HG03457 (cell line): ENCODE results near the gene KCNJ18.
"Not testable (repeated sequence)": the region's sequence is repeated elsewhere in the genome, so short reads cannot be mapped to it uniquely, and the experiment has no call there.

Experiments
- ATAC-seq: cut with Tn5 transposase; IDR thresholded peaks from one replicate; pipeline ENCODE4 v1.9.1; 2021; ENCODE audit warnings: moderate number of reproducible peaks; ENCODE audit not compliant: unreplicated experiment

KCNJ18 gene

DNA sequence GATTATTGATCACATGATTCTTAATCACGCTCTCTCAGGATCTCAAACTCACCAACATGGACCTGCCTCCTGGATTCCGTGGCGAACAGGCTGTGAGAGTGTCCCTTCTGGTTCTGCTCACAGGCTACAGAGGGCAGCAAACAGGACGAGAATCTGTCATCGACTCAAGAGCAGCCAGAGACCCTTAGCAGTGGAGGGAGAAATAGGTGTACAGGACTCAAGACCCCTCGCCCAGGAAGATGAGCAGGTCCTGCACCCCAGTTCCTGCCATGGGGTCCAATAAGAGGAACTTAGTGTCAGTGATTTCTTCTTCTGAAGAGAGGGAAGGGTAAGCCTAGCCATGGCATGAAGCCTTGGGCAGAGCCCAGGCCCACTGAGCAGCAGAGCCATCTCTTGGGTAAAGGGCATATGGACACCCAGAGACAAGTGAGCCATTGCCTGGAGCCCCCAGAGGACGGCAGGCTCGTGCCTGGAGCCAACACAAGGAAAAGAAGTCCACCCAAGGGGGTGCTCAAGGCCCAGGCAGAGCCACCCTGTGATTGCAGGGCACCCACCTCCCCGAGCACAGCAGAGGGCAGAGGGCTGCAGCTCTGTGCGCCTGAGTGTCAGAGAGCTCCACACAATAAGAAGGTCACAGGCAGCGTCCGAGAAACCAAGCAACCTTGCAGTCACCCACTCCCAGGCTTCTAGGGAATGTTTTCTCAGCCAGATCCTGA is 27.3 kb downstream of the KCNJ18 start:
- ATAC-seq = not testable (repeated sequence)

DNA sequence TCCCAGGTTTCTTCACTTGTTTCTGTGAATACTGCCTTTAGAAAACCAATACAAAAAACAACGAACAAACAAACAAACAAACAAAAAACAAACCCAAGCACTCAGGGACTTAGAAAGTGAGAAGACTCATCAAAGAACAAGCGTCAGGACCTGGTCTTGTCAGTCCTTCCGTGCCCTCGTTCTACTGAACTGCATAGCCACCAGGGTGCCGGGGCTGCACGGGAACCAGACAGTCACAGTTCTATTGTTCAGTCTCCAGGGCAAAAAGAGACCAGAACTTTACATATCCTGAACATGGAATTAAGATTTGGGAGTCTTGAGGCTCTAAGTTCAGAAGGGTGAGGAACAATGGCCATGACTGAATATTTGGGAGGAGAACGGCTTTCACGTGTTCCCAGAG is 28.2 kb downstream of the KCNJ18 start:
- not testable (repeated sequence) for ATAC-seq

GRCh38 chr17:21722268-21722667 is 29.9 kb downstream of the KCNJ18 start:
- ATAC-seq = not testable (repeated sequence)

GRCh38 chr17:21724216-21725006 is 32.1 kb downstream of the KCNJ18 start:
- not testable (repeated sequence) for ATAC-seq

- ATAC-seq = not testable (repeated sequence)
Measured at GRCh38 chr17:21731076-21731475, 38.8 kb downstream of the KCNJ18 start.

- ATAC-seq = not testable (repeated sequence)
Measured at GRCh38 chr17:21733931-21734330, 41.6 kb downstream of the KCNJ18 start.

- ATAC-seq = not testable (repeated sequence)
Measured at GRCh38 chr17:21735814-21736213, 43.5 kb downstream of the KCNJ18 start.

GRCh38 chr17:21737015-21737580 is 44.8 kb downstream of the KCNJ18 start:
- ATAC-seq = not testable (repeated sequence)

GRCh38 chr17:21738241-21738640 is 45.9 kb downstream of the KCNJ18 start:
- ATAC-seq = not testable (repeated sequence)

GRCh38 chr17:21738877-21739474 is 46.7 kb downstream of the KCNJ18 start:
- not testable (repeated sequence) for ATAC-seq

DNA sequence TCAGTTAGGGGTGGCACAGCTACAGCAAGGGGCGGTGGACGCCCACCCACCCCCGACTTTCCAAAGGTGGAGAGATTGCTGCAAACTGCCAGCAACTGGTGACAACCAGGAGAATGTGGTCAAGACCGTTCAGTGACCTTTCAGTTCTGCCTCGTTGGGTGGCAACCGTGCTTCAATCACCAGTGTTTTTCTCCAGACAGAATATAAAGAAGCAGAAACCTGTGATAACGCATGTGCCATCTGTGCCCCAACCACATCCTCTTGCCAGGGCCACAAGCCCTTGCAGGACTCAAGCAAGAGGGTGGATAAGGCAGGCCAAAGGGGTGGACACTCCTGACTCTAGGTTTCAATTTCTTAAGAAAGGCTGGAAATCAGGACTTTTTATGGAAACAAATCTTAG is 47.2 kb downstream of the KCNJ18 start:
- not testable (repeated sequence) for ATAC-seq

- not testable (repeated sequence) for ATAC-seq
Measured at GRCh38 chr17:21740836-21741235, 48.5 kb downstream of the KCNJ18 start.

GRCh38 chr17:21741520-21741919 is 49.2 kb downstream of the KCNJ18 start:
- not testable (repeated sequence) for ATAC-seq

- ATAC-seq = no peak
Measured at GRCh38 chr17:21742326-21742725, 50.0 kb downstream of the KCNJ18 start.

- not testable (repeated sequence) for ATAC-seq
Measured at GRCh38 chr17:21744151-21744550, 51.8 kb downstream of the KCNJ18 start.

DNA sequence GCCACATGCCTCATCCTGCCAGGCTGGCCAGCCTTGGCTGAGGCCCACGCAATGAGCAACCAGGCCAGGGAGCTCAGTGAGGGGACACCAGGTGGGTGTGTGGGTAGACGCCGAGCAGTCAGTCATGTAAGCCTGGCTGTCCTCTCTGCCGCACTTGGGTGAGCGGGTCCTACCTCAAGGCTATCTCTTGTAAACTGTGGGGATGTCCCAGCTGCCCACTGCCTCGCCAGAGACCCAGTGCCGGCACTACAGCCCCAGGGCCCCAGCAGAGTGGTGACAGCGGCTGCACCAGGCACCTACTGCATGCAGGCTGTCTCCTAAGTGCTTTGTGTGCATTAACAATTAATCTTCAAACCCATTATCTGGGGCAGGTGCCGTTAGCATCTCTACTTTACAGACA is 52.3 kb downstream of the KCNJ18 start:
- not testable (repeated sequence) for ATAC-seq

GRCh38 chr17:21745385-21746054 is 53.2 kb downstream of the KCNJ18 start:
- not testable (repeated sequence) for ATAC-seq

DNA sequence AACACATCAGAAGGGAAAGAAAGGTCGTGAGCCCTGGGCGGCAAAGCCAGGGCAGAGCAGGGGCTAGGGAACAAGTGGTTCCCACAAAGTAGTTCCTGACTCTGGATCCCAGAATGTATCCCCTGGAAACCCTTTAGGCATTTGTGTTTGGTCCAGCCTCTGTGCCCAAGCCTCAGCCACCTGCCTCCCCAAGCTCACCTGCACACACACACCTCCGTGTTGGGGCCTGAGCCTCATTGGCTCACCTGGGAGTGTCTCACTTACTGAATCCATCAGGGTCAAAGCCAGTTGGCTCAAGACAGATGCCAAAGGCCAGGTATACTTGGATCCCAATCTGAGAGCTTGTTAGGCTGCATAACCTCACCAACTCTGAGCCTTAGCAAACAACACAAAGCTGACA is 54.1 kb downstream of the KCNJ18 start:
- not testable (repeated sequence) for ATAC-seq

- ATAC-seq = not testable (repeated sequence)
Measured at GRCh38 chr17:21747195-21747915, 55.0 kb downstream of the KCNJ18 start.

DNA sequence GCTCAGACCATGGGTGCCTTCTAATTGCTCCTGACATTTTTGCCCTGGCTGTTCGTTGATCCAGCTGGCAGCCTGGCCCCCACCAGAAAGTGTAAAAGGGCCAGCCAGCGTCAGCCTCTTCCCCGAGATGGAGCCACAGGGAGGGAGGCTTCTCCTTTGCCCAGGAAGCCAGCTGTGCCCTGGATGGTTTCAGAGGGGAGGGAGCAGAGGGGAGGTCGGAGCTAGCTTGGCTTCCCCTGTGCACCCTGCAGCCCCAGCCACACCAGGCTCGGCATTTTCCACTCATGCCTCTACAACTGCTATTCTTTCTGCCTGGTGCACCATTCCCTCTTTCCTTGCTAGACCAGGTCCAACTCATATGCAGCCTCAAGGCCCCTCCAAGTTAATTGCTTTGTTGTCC is 56.4 kb downstream of the KCNJ18 start:
- ATAC-seq = not testable (repeated sequence)
